OCI-LY1 (cell line): Measurements from ENCODE around the gene MGME1.

Experiments
- H2AFZ ChIP-seq: fragments of 200-600 bp; sonication (generic), shearing (Covaris generic); 2 replicates; pipeline ENCODE4 v1.6.0; 2014; ENCODE audit warnings: antibody characterized with exemption, mild to moderate bottlenecking, low read length
- H3F3A ChIP-seq: fragments of 200-600 bp; sonication (generic), shearing (Covaris generic); 2 replicates; pipeline ENCODE4 v1.6.0; 2014; ENCODE audit warnings: mild to moderate bottlenecking, antibody characterized with exemption, low read length, moderate library complexity; ENCODE audit not compliant: insufficient read depth
- H3K27ac ChIP-seq: fragments of 200-600 bp; sonication (generic); 2 replicates; pipeline ENCODE4 v1.5.1; 2014; ENCODE audit warnings: low read length, mixed run types, mild to moderate bottlenecking, low read depth; ENCODE audit not compliant: poor library complexity, severe bottlenecking
- H3K27me3 ChIP-seq: fragments of 200-600 bp; sonication (generic); 2 replicates; pipeline ENCODE4 v1.6.0; 2014; ENCODE audit warnings: antibody characterized with exemption, mild to moderate bottlenecking, low read length, moderate library complexity; ENCODE audit not compliant: insufficient read depth
- H3K36me3 ChIP-seq: fragments of 200-600 bp; sonication (generic); 2 replicates; pipeline ENCODE4 v1.6.1; 2014; ENCODE audit warnings: mild to moderate bottlenecking, antibody characterized with exemption, low read length, moderate library complexity, mixed read lengths; ENCODE audit not compliant: insufficient read depth
- H3K4me1 ChIP-seq: fragments of 200-600 bp; sonication (generic); 2 replicates; pipeline ENCODE4 v1.5.1; 2014; ENCODE audit warnings: mild to moderate bottlenecking, low read length, moderate library complexity; ENCODE audit not compliant: insufficient read depth, severe bottlenecking
- H3K4me2 ChIP-seq: fragments of 200-600 bp; sonication (generic), shearing (Covaris generic); 2 replicates; pipeline ENCODE4 v1.6.1; 2014; ENCODE audit warnings: low read length
- H3K4me3 ChIP-seq: fragments of 200-600 bp; sonication (generic); 2 replicates; pipeline ENCODE4 v1.5.1; 2014; ENCODE audit warnings: low read length, low read depth, mild to moderate bottlenecking, mixed read lengths; ENCODE audit not compliant: poor library complexity, severe bottlenecking
- H3K79me2 ChIP-seq: fragments of 200-600 bp; shearing (Covaris generic); 2 replicates; pipeline ENCODE4 v1.6.1; 2016; ENCODE audit warnings: mixed run types, low read length, mixed read lengths; ENCODE audit not compliant: insufficient read depth
- H3K9ac ChIP-seq: fragments of 200-600 bp; sonication (generic), shearing (Covaris generic); 2 replicates; pipeline ENCODE4 v1.6.1; 2014; ENCODE audit warnings: mild to moderate bottlenecking, low read length, mixed read lengths
- H3K9me2 ChIP-seq: fragments of 200-600 bp; sonication (generic), shearing (Covaris generic); 2 replicates; pipeline ENCODE4 v1.6.1; 2014; ENCODE audit warnings: low read depth, mild to moderate bottlenecking, low read length, mixed read lengths
- H3K9me3 ChIP-seq: fragments of 200-600 bp; shearing (Covaris generic); 2 replicates; pipeline ENCODE4 v1.6.1; 2014; ENCODE audit warnings: low read length, mixed read lengths
- H4K20me1 ChIP-seq: fragments of 200-600 bp; sonication (generic), shearing (Covaris generic); 2 replicates; pipeline ENCODE4 v1.6.0; 2016; ENCODE audit warnings: mild to moderate bottlenecking, low read length; ENCODE audit not compliant: insufficient read depth
- EZH2 ChIP-seq: fragments of 200-600 bp; sonication (generic), shearing (Covaris generic); IDR thresholded peaks from 2 replicates; pipeline ENCODE4 v1.8.0; 2017; ENCODE audit warnings: borderline replicate concordance, mixed run types, mild to moderate bottlenecking, antibody characterized with exemption, low read length, moderate library complexity, mixed read lengths
- TF ChIP-seq, protein P1 (sequence below): fragments of 200-600 bp; sonication (generic), shearing (Covaris generic); IDR thresholded peaks from 2 replicates; pipeline ENCODE4 v1.5.1; 2017; ENCODE audit warnings: mild to moderate bottlenecking, antibody characterized with exemption, low read length, moderate library complexity, mixed read lengths

Gene MGME1

GRCh38 chr20:17968366-17969277 lies at the start of gene MGME1, which contains the start of gene SNX5:
MGME1 (plus strand) TSS chr20:17969018; CDS start chr20:17969860, 842 bp downstream.
SNX5 (minus strand) TSS chr20:17968794; CDS start chr20:17968425, 369 bp downstream.
- peak within 1 kb of the TSS; percentile 98 for H3K27ac ChIP-seq
- no peak within 1 kb of the TSS for H2AFZ ChIP-seq
- H3K4me3 ChIP-seq: peak within 1 kb of the TSS; percentile 98
- H3K27me3 ChIP-seq: no peaks in the 10 kb centered on the region
- no peaks in the 10 kb centered on the region for H3K9me2 ChIP-seq
- H4K20me1 ChIP-seq: peaks cover 6% of the 10 kb centered on the region
- H3K79me2 ChIP-seq: peaks cover 92% of the 10 kb centered on the region
- no peak for TF ChIP-seq EZH2
- TF ChIP-seq, protein P1, sequence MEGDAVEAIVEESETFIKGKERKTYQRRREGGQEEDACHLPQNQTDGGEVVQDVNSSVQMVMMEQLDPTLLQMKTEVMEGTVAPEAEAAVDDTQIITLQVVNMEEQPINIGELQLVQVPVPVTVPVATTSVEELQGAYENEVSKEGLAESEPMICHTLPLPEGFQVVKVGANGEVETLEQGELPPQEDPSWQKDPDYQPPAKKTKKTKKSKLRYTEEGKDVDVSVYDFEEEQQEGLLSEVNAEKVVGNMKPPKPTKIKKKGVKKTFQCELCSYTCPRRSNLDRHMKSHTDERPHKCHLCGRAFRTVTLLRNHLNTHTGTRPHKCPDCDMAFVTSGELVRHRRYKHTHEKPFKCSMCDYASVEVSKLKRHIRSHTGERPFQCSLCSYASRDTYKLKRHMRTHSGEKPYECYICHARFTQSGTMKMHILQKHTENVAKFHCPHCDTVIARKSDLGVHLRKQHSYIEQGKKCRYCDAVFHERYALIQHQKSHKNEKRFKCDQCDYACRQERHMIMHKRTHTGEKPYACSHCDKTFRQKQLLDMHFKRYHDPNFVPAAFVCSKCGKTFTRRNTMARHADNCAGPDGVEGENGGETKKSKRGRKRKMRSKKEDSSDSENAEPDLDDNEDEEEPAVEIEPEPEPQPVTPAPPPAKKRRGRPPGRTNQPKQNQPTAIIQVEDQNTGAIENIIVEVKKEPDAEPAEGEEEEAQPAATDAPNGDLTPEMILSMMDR: no peak
- peak within 1 kb of the TSS; percentile 98 for H3K4me2 ChIP-seq
- peak within 1 kb of the TSS; percentile 100 for H3K9ac ChIP-seq
- H3K4me1 ChIP-seq: peaks cover 60% of the 10 kb centered on the region
- 0 out of 2 replicates have a peak, but pooled peaks cover 3% of the 10 kb centered on the region for H3F3A ChIP-seq
- H3K36me3 ChIP-seq: peaks cover 67% of the 10 kb centered on the region
- H3K9me3 ChIP-seq: no peaks in the 10 kb centered on the region

DNA sequence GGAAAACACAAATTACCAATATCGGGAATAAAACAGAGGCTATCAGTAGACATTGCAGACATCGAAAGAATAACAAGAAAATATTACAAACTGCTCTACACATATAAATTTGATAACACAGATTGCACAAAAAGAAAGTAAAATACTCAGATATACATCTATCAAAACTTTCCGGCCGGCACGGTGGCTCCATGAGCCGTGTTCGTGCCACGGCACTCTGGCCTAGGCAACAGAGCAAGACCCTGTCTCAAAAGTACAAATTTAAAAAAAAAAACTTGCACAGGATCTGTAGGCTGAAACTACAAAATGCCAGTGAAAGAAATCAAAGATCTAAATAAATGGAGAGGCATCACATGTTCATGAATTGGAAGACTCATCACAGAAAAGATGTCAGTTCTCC lies 49.7 kb upstream of the MGME1 start:
- TF ChIP-seq, protein P1: no peak
- no peak for TF ChIP-seq EZH2

DNA sequence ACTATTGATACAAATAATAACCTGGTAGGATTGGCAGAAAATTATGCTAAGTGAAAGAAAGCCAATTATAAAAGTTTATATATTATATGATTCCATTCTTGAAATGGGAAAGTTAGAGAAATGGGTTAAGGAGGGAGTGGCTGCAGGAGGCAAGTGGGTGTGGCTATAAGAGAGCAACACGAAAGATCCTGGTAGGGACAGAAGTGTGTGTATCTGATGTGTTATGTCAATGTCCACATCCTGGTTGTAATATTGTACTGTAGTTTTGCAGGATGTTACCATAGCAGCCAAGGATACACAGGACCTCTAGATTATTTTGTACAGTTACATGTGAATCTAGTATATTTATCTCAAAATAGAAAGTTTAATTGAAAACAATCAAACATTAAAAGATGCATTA lies 47.0 kb upstream of the MGME1 start:
- no peak overlapping the region for H3K9ac ChIP-seq
- H3K79me2 ChIP-seq: no peaks in the 10 kb centered on the region
- no peak overlapping the region for H3K27ac ChIP-seq
- no peaks in the 10 kb centered on the region for H3K36me3 ChIP-seq
- H4K20me1 ChIP-seq: no peaks in the 10 kb centered on the region
- H3K4me1 ChIP-seq: no peaks in the 10 kb centered on the region
- H3K4me2 ChIP-seq: no peak overlapping the region
- no peak overlapping the region for H3K4me3 ChIP-seq
- TF ChIP-seq, protein P1: no peak
- no peak for TF ChIP-seq EZH2
- H3K9me2 ChIP-seq: no peaks in the 10 kb centered on the region
- H3F3A ChIP-seq: no peaks in the 10 kb centered on the region
- H3K9me3 ChIP-seq: no peaks in the 10 kb centered on the region
- no peak overlapping the region for H2AFZ ChIP-seq
- no peaks in the 10 kb centered on the region for H3K27me3 ChIP-seq

More for the DNA sequence above, 49.7 kb upstream of the MGME1 start:
- Histone ChIP-seq H3K9ac (no peak overlapping the region), H3K36me3 (no peaks in the 10 kb centered on the region), H3K4me3 (no peak overlapping the region), H2AFZ (no peak overlapping the region), H3K9me2 (no peaks in the 10 kb centered on the region), H3K4me1 (no peaks in the 10 kb centered on the region), H4K20me1 (no peaks in the 10 kb centered on the region), H3F3A (no peaks in the 10 kb centered on the region), H3K27ac (no peak overlapping the region), H3K4me2 (no peak overlapping the region), H3K27me3 (peaks cover 4% of the 10 kb centered on the region; the same call in 1 of the 2 replicates), H3K9me3 (no peaks in the 10 kb centered on the region), H3K79me2 (no peaks in the 10 kb centered on the region)
